Heart left ventricle (tissue), 13 donors: ENCODE data around the gene RAD51B.

Experiments used
- POLR2A ChIP-seq, 2 donors: fragments of 450-650 bp; IDR thresholded peaks; one replicate each; pipeline ENCODE4 v1.6.1; 2017; ENCODE audit warnings: antibody characterized with exemption in 2 of 2, mild to moderate bottlenecking in 2 of 2, moderate library complexity in 2 of 2
- TF ChIP-seq, protein P1 (sequence below), 12 donors: fragments of 200-600 bp; sonication (generic) in 4 of 12; IDR thresholded peaks; one replicate each; pipeline versions ENCODE4 v1.5.0 to v1.8.0; 2018 to 2022; ENCODE audit warnings: antibody characterized with exemption in 12 of 12, mild to moderate bottlenecking in 5 of 12
- donor health status: ischemic (EF 13 %, LVEDD 7.1; RV severe dilation, severe dysfunction).
- donor health status: DM: no; HTN: yes; CAD: no.
- donor health status: DM: no; HTN: no; CAD: no.
- donor health status: ischemic (EF 25% LVEDD 6.9; RV normal size, moderate dysfunction).
- donor health status: ischemic (EF 25% LVEDD 5.7; RV mildly dilated, moderate dysfunction).
- donor health status: ischemic (EF 35%, LVEDD 5.7; RV mildly dilated, moderate dysfunction).
- donor health status: nonischemic (EF 11% LVEDD 7.7; RV severe dilation, severe dysfunction).
- donor health status: DM: yes; HTN: yes; CAD: no.
- donor health status: PGD.
- donor health status: ischemic (EF 29% LVEDD 5.4; RV normal size, mild dysfunction).
- donor health status: nonischemic (EF 23%, LVEDD 6.1; RV moderate dilation, normal function).

- TF ChIP-seq, protein P1, sequence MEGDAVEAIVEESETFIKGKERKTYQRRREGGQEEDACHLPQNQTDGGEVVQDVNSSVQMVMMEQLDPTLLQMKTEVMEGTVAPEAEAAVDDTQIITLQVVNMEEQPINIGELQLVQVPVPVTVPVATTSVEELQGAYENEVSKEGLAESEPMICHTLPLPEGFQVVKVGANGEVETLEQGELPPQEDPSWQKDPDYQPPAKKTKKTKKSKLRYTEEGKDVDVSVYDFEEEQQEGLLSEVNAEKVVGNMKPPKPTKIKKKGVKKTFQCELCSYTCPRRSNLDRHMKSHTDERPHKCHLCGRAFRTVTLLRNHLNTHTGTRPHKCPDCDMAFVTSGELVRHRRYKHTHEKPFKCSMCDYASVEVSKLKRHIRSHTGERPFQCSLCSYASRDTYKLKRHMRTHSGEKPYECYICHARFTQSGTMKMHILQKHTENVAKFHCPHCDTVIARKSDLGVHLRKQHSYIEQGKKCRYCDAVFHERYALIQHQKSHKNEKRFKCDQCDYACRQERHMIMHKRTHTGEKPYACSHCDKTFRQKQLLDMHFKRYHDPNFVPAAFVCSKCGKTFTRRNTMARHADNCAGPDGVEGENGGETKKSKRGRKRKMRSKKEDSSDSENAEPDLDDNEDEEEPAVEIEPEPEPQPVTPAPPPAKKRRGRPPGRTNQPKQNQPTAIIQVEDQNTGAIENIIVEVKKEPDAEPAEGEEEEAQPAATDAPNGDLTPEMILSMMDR (IDR thresholded peaks at IDR 0.05), result no peak
- no peak for TF ChIP-seq POLR2A (IDR thresholded peaks at IDR 0.05)
Measured at GRCh38 chr14:68241862-68242487, 422.4 kb downstream of the RAD51B start.
